ENCODE measurements around the gene CDC42EP5. TPM values are rescaled to one million over a fixed set of nuclear protein-coding genes. Genes with fewer than 3 reads are reported as not detected.

CDC42EP5 gene
- total RNA-seq, 2 experiments from 2014 or later: 0.45 to 0.83 TPM

- Mint-ChIP-seq H3K27me3 (no peaks in the 10 kb centered on the region), H3K36me3 (ENCODE audit: low read depth) (peaks cover 36% of the 10 kb centered on the region), H3K27ac (peak overlapping the region; percentile 83), H3K4me3 (peak overlapping the region; percentile 82), H3K4me1 (ENCODE audit: low read depth) (peaks cover 28% of the 10 kb centered on the region), H3K9me3 (no peaks in the 10 kb centered on the region)
- DNase-seq: no peak
- CTCF ChIA-PET: interaction anchor here (1.2 kb wide), 1 partner anchor 14 kb away, joined by 3 read pairs; the partner anchor contains the start of gene LENG8
- TF ChIP-seq CTCF (IDR thresholded peaks at IDR 0.05): no peak
- intact Hi-C loops (cut with micrococcal nuclease): no loop called here
- no peak for ATAC-seq
- POLR2A ChIA-PET: interaction anchor here (0.6 to 3.3 kb wide), 5 partner anchors 9 to 261 kb away, joined by 4 to 38 read pairs (median 8); partner anchors contain the start of genes LENG8 and RPS9
Measured at GRCh38 chr19:54462047-54462654, 10.9 kb downstream of the CDC42EP5 start.

- TF ChIP-seq CTCF (IDR thresholded peaks at IDR 0.05): no peak
- intact Hi-C loops (cut with micrococcal nuclease): no loop called here
- Mint-ChIP-seq H3K27me3 (no peaks in the 10 kb centered on the region), H3K4me3 (peak overlapping the region; percentile 82), H3K4me1 (ENCODE audit: low read depth) (peaks cover 28% of the 10 kb centered on the region), H3K9me3 (no peaks in the 10 kb centered on the region), H3K36me3 (ENCODE audit: low read depth) (peaks cover 38% of the 10 kb centered on the region), H3K27ac (peak overlapping the region; percentile 83)
- POLR2A ChIA-PET: interaction anchor here (1.6 to 3.3 kb wide), 3 partner anchors 8 to 258 kb away, joined by 8 to 38 read pairs (median 15); partner anchors contain the start of gene LENG8
- no peak for ATAC-seq
- DNase-seq: no peak
- CTCF ChIA-PET: no interaction called here
Measured at GRCh38 chr19:54461613-54462012, 11.5 kb downstream of the CDC42EP5 start.

GRCh38 chr19:54461210-54461609 is 11.9 kb downstream of the CDC42EP5 start:
- Mint-ChIP-seq H3K27me3 (no peaks in the 10 kb centered on the region), H3K4me3 (peak overlapping the region; percentile 82), H3K9me3 (no peaks in the 10 kb centered on the region), H3K4me1 (ENCODE audit: low read depth) (peaks cover 28% of the 10 kb centered on the region), H3K36me3 (ENCODE audit: low read depth) (peaks cover 39% of the 10 kb centered on the region), H3K27ac (peak overlapping the region; percentile 83)
- DNase-seq (no peak), ATAC-seq (no peak)
- intact Hi-C loops (cut with micrococcal nuclease): no loop called here
- POLR2A ChIA-PET: interaction anchor here (1.6 to 3.3 kb wide), 3 partner anchors 8 to 258 kb away, joined by 8 to 38 read pairs (median 15); partner anchors contain the start of gene LENG8
- no peak for TF ChIP-seq CTCF (IDR thresholded peaks at IDR 0.05)
- CTCF ChIA-PET: no interaction called here

GRCh38 chr19:54460230-54461005 is 12.7 kb downstream of the CDC42EP5 start:
- DNase-seq (no peak), ATAC-seq (no peak)
- no peak overlapping the region for H3K4me3 Mint-ChIP-seq
- H3K36me3 Mint-ChIP-seq (ENCODE audit: low read depth): peaks cover 44% of the 10 kb centered on the region
- no peaks in the 10 kb centered on the region for H3K9me3 Mint-ChIP-seq
- TF ChIP-seq CTCF (IDR thresholded peaks at IDR 0.05): no peak
- CTCF ChIA-PET: no interaction called here
- POLR2A ChIA-PET: interaction anchor here (1.2 to 3.3 kb wide), 3 partner anchors 10 to 11 kb away, joined by 4 to 38 read pairs (median 35); partner anchors contain the start of gene LENG8
- no peak overlapping the region for H3K27ac Mint-ChIP-seq
- intact Hi-C loops (cut with micrococcal nuclease): no loop called here
- H3K4me1 Mint-ChIP-seq (ENCODE audit: low read depth): peaks cover 28% of the 10 kb centered on the region
- no peaks in the 10 kb centered on the region for H3K27me3 Mint-ChIP-seq
